Gastroesophageal sphincter (tissue), 3 donors: ENCODE data around the gene CFAP61.

Experiments used
- CTCF ChIP-seq, 4 experiments: fragments of 200-600 bp in 2 of 4; fragments of 450-650 bp in 2 of 4; sonication (generic) in 1 of 4; IDR thresholded peaks; one replicate each; pipeline ENCODE4 v1.5.1; 2017 to 2019; ENCODE audit warnings: antibody characterized with exemption in 4 of 4, mild to moderate bottlenecking in 2 of 4, moderate library complexity in 2 of 4
- EP300 ChIP-seq: sonication (generic); formaldehyde crosslinking; IDR thresholded peaks from one replicate; pipeline ENCODE4 v1.6.1; 2017; ENCODE audit warnings: antibody characterized with exemption, mild to moderate bottlenecking

GRCh38 chr20:20227013-20227571 lies 174.8 kb downstream of the CFAP61 start:
- no peak for TF ChIP-seq CTCF (IDR thresholded peaks at IDR 0.05)
- no peak for TF ChIP-seq EP300
